Progenitor cell of endocrine pancreas (in vitro differentiated cells): ENCODE data around the gene OR1D5. TPM values are rescaled to one million over a fixed set of nuclear protein-coding genes. Genes with fewer than 3 reads are reported as not detected.

Experiments
- DNase-seq: peaks from one replicate; pipeline ENCODE4 v3.0.0; 2021; ENCODE audit warnings: low spot score; ENCODE audit not compliant: unreplicated experiment
- H3K27ac Mint-ChIP-seq: 2 replicates; pipeline ENCODE4 v1.8.0; 2021; ENCODE audit warnings: mild to moderate bottlenecking, moderate library complexity, mixed read lengths
- H3K27me3 Mint-ChIP-seq: 2 replicates; pipeline ENCODE4 v1.8.0; 2021; ENCODE audit warnings: mixed read lengths
- H3K36me3 Mint-ChIP-seq: 2 replicates; pipeline ENCODE4 v1.8.0; 2022; ENCODE audit warnings: mixed read lengths; ENCODE audit not compliant: insufficient read depth
- H3K4me1 Mint-ChIP-seq: 2 replicates; pipeline ENCODE4 v1.8.0; 2021; ENCODE audit warnings: low read depth, mixed read lengths
- H3K4me3 Mint-ChIP-seq: 2 replicates; pipeline ENCODE4 v1.8.0; 2021; ENCODE audit warnings: low read depth, mild to moderate bottlenecking, moderate library complexity, mixed read lengths
- H3K9me3 Mint-ChIP-seq: 2 replicates; pipeline ENCODE4 v1.8.0; 2021; ENCODE audit warnings: low read depth, mixed read lengths
- CTCF ChIP-seq: fragments of 200-600 bp; sonication (generic); IDR thresholded peaks from one replicate; pipeline ENCODE4 v1.5.0; 2021; ENCODE audit warnings: antibody characterized with exemption, mild to moderate bottlenecking; ENCODE audit not compliant: unreplicated experiment
- total RNA-seq: library from RNA; stranded (reverse); gene quantifications from 2 replicates; pipeline ENCODE4 v1.2.1, GENCODE V29; 2021

OR1D5 gene
- total RNA-seq, 1 donor from 2014 or later, result not detected

GRCh38 chr17:3026125-3026855 is 37.1 kb downstream of the OR1D5 start:
- TF ChIP-seq CTCF, result no peak
- Mint-ChIP-seq H3K4me1 (no peaks in the 10 kb centered on the region), H3K9me3 (peaks cover 22% of the 10 kb centered on the region), H3K27ac (no peak overlapping the region), H3K4me3 (no peak overlapping the region), H3K27me3 (no peaks in the 10 kb centered on the region), H3K36me3 (peaks cover 43% of the 10 kb centered on the region)
- no peak for DNase-seq

GRCh38 chr17:3025421-3026124 is 37.8 kb downstream of the OR1D5 start:
- no peak for TF ChIP-seq CTCF
- no peaks in the 10 kb centered on the region for H3K27me3 Mint-ChIP-seq
- H3K27ac Mint-ChIP-seq, result no peak overlapping the region
- peaks cover 48% of the 10 kb centered on the region for H3K36me3 Mint-ChIP-seq
- H3K4me1 Mint-ChIP-seq, result no peaks in the 10 kb centered on the region
- no peak for DNase-seq
- H3K4me3 Mint-ChIP-seq, result no peak overlapping the region
- peaks cover 26% of the 10 kb centered on the region for H3K9me3 Mint-ChIP-seq

- H3K4me3 Mint-ChIP-seq, result no peak overlapping the region
- H3K4me1 Mint-ChIP-seq, result no peaks in the 10 kb centered on the region
- peaks cover 55% of the 10 kb centered on the region for H3K36me3 Mint-ChIP-seq
Measured at GRCh38 chr17:3024346-3024745, 39.1 kb downstream of the OR1D5 start.

GRCh38 chr17:3022197-3022596 is 41.2 kb downstream of the OR1D5 start:
- DNase-seq, result no peak
- Mint-ChIP-seq H3K27ac (no peak overlapping the region), H3K36me3 (peaks cover 49% of the 10 kb centered on the region), H3K27me3 (no peaks in the 10 kb centered on the region), H3K4me1 (no peaks in the 10 kb centered on the region), H3K4me3 (no peak overlapping the region), H3K9me3 (peaks cover 26% of the 10 kb centered on the region)
- no peak for TF ChIP-seq CTCF

More at GRCh38 chr17:3024346-3024745, 39.1 kb downstream of the OR1D5 start:
- no peak for TF ChIP-seq CTCF
- Mint-ChIP-seq H3K27ac (no peak overlapping the region), H3K27me3 (no peaks in the 10 kb centered on the region), H3K9me3 (peaks cover 26% of the 10 kb centered on the region)
- no peak for DNase-seq

GRCh38 chr17:3020381-3020780 is 43.0 kb downstream of the OR1D5 start:
- TF ChIP-seq CTCF, result no peak
- DNase-seq, result no peak
- H3K9me3 Mint-ChIP-seq, result peaks cover 26% of the 10 kb centered on the region
- H3K27ac Mint-ChIP-seq, result no peak overlapping the region
- H3K4me1 Mint-ChIP-seq, result no peaks in the 10 kb centered on the region
- H3K27me3 Mint-ChIP-seq, result no peaks in the 10 kb centered on the region
- peaks cover 49% of the 10 kb centered on the region for H3K36me3 Mint-ChIP-seq
- no peak overlapping the region for H3K4me3 Mint-ChIP-seq
